ENCODE data around the gene SMYD3. TPM values are rescaled to one million over a fixed set of nuclear protein-coding genes. Genes with fewer than 3 reads are reported as not detected.

The SMYD3 gene
- total and polyA plus RNA-seq, 2 donors (not counting 3 experiments of a cell fraction or from before 2014, with no cell fraction given) = 16.0 to 32.1 TPM

- Histone ChIP-seq H3K27ac (ENCODE audit: insufficient read depth, low read depth, low read length) (no peak overlapping the region), H3K36me3 (ENCODE audit: control insufficient read depth in 2 of 2, extremely low read depth in 1 of 2, insufficient read depth in 2 of 2, low read length in 2 of 2) (no peaks in the 10 kb centered on the region), H3K27me3 (ENCODE audit: control insufficient read depth in 2 of 2, insufficient read depth in 2 of 2, low read length in 2 of 2) (no peaks in the 10 kb centered on the region), H2AFZ (ENCODE audit: low read depth, low read length) (no peak overlapping the region), H3K4me3 (replicated peaks in 1 of 3; ENCODE audit: insufficient read depth in 1 of 3, low read depth in 1 of 3, low read length in 3 of 3) (no peak overlapping the region), H3K4me1 (ENCODE audit: control insufficient read depth, extremely low read depth, insufficient read depth, low read length) (no peaks in the 10 kb centered on the region), H3K79me2 (ENCODE audit: control insufficient read depth, insufficient read depth, low read length) (no peaks in the 10 kb centered on the region), H3K9me3 (replicated peaks; ENCODE audit: control insufficient read depth, insufficient read depth, low read length) (no peaks in the 10 kb centered on the region), H3K9ac (replicated peaks; ENCODE audit: extremely low read depth, insufficient read depth, low read length) (no peak overlapping the region), H3K9me1 (replicated peaks; ENCODE audit: control insufficient read depth, extremely low read depth, insufficient read depth, low read length) (no peaks in the 10 kb centered on the region), H3K4me2 (ENCODE audit: insufficient read depth, low read length) (no peak overlapping the region), H4K20me1 (replicated peaks; ENCODE audit: control insufficient read depth, extremely low read depth, insufficient read depth, low read length) (no peaks in the 10 kb centered on the region)
- TF ChIP-seq POLR2A (IDR thresholded peaks at IDR 0.05; ENCODE audit: low read depth, low read length) = no peak
- TF ChIP-seq POLR2AphosphoS5 (IDR thresholded peaks at IDR 0.05; ENCODE audit: insufficient read depth, low read depth, low read length) = no peak
- no peak for TF ChIP-seq CTCF (IDR thresholded peaks at IDR 0.05; ENCODE audit: extremely low read depth in 1 of 2, insufficient read depth in 1 of 2, low read depth in 1 of 2, low read length in 2 of 2)
- ChIA-PET POLR2A (no interaction called here), CTCF (interaction anchor here (1.3 to 1.5 kb wide), 2 partner anchors 16 to 44 kb away, joined by 3 to 4 read pairs; no protein-coding TSS in a partner anchor)
- no TSS peak for BruUV-seq (replicated peaks)
- FAIRE-seq = no peak
- dilution Hi-C loops (cut with MboI; ENCODE audit: extremely low pct_ligation_motif_present, low sequenced_read_pairs) = no loop called here
- intact Hi-C loops (cut with micrococcal nuclease) = no loop called here
- no peak for DNase-seq (ENCODE audit: low read depth, low spot score)
Observed at GRCh38 chr1:246265481-246265880, 241.6 kb downstream of the SMYD3 start.

GRCh38 chr1:246262281-246262680, 244.8 kb downstream of the SMYD3 start:
- ChIA-PET CTCF (interaction anchor here (0.9 to 2.1 kb wide), 5 partner anchors 9 to 93 kb away, joined by 3 to 6 read pairs (median 4); no protein-coding TSS in a partner anchor), POLR2A (no interaction called here)
- Histone ChIP-seq H2AFZ (ENCODE audit: low read depth, low read length) (no peak overlapping the region), H3K4me1 (ENCODE audit: control insufficient read depth, extremely low read depth, insufficient read depth, low read length) (no peaks in the 10 kb centered on the region), H3K27me3 (ENCODE audit: control insufficient read depth in 2 of 2, insufficient read depth in 2 of 2, low read length in 2 of 2) (no peaks in the 10 kb centered on the region), H4K20me1 (replicated peaks; ENCODE audit: control insufficient read depth, extremely low read depth, insufficient read depth, low read length) (no peaks in the 10 kb centered on the region), H3K27ac (ENCODE audit: insufficient read depth, low read depth, low read length) (no peak overlapping the region), H3K36me3 (ENCODE audit: control insufficient read depth in 2 of 2, extremely low read depth in 1 of 2, insufficient read depth in 2 of 2, low read length in 2 of 2) (no peaks in the 10 kb centered on the region), H3K4me2 (ENCODE audit: insufficient read depth, low read length) (no peak overlapping the region), H3K9ac (replicated peaks; ENCODE audit: extremely low read depth, insufficient read depth, low read length) (no peak overlapping the region), H3K9me1 (replicated peaks; ENCODE audit: control insufficient read depth, extremely low read depth, insufficient read depth, low read length) (no peaks in the 10 kb centered on the region), H3K79me2 (ENCODE audit: control insufficient read depth, insufficient read depth, low read length) (no peaks in the 10 kb centered on the region), H3K9me3 (replicated peaks; ENCODE audit: control insufficient read depth, insufficient read depth, low read length) (no peaks in the 10 kb centered on the region), H3K4me3 (replicated peaks in 1 of 3; ENCODE audit: insufficient read depth in 1 of 3, low read depth in 1 of 3, low read length in 3 of 3) (no peak overlapping the region)
- FAIRE-seq (no peak), DNase-seq (ENCODE audit: low read depth, low spot score) (peak; percentile 27)
- dilution Hi-C loops (cut with MboI; ENCODE audit: extremely low pct_ligation_motif_present, low sequenced_read_pairs) = no loop called here
- TF ChIP-seq JUN (IDR thresholded peaks at IDR 0.05; ENCODE audit: borderline replicate concordance, insufficient read depth, insufficient read length, low read depth) (no peak), POLR2AphosphoS5 (IDR thresholded peaks at IDR 0.05; ENCODE audit: insufficient read depth, low read depth, low read length) (no peak), FOS (IDR thresholded peaks at IDR 0.05; ENCODE audit: borderline replicate concordance, insufficient read depth, low read length) (no peak), POLR2A (IDR thresholded peaks at IDR 0.05; ENCODE audit: low read depth, low read length) (no peak), MAX (IDR thresholded peaks at IDR 0.05; ENCODE audit: insufficient read depth, insufficient read length) (no peak), EZH2 (IDR thresholded peaks at IDR 0.05; ENCODE audit: borderline replicate concordance, low read depth, low read length, severe bottlenecking) (no peak), MYC (IDR thresholded peaks at IDR 0.05; ENCODE audit: low read depth, low read length) (no peak), GATA2 (IDR thresholded peaks at IDR 0.05; ENCODE audit: insufficient read depth, insufficient read length, low read depth, low read length) (no peak), CTCF (IDR thresholded peaks at IDR 0.05; ENCODE audit: extremely low read depth in 1 of 2, insufficient read depth in 1 of 2, low read depth in 1 of 2, low read length in 2 of 2) (no peak)
- BruUV-seq (replicated peaks) = no TSS peak
- intact Hi-C loops (cut with micrococcal nuclease) = no loop called here
